Uterus (tissue), 4 donors: Measurements from ENCODE around the gene DHRS4L2. TPM values are rescaled to one million over a fixed set of nuclear protein-coding genes. Genes with fewer than 3 reads are reported as not detected.
"Not testable (repeated sequence)": the region's sequence is repeated elsewhere in the genome, so short reads cannot be mapped to it uniquely, and the experiment has no call there.

Experiments
- DNase-seq, 2 donors: peaks; one replicate each; pipeline ENCODE4 v3.0.0-alpha.2; 2019 to 2020
- H3K27ac ChIP-seq, 2 donors: fragments of 200-600 bp; sonication (generic); 1 replicate in 1 of 2; 2 replicates in 1 of 2; pipeline ENCODE4 v1.5.1; 2016 to 2018
- H3K27me3 ChIP-seq, 2 donors: fragments of 200-600 bp; sonication (generic); one replicate each; pipeline ENCODE4 v1.5.1; 2018 to 2019; ENCODE audit warnings: control low read depth in 1 of 2
- H3K36me3 ChIP-seq, 2 donors: fragments of 200-600 bp; sonication (generic); one replicate each; pipeline ENCODE4 v1.5.1; 2019; ENCODE audit warnings: control low read depth in 1 of 2
- H3K4me1 ChIP-seq, 2 donors: fragments of 200-600 bp; sonication (generic); one replicate each; pipeline ENCODE4 v1.5.1; 2018 to 2019; ENCODE audit warnings: control low read depth in 1 of 2
- H3K4me3 ChIP-seq, 2 donors: fragments of 200-600 bp; sonication (generic); 1 replicate in 1 of 2; 2 replicates in 1 of 2; pipeline ENCODE4 v1.5.1; 2018 to 2019; ENCODE audit warnings: mild to moderate bottlenecking in 1 of 2
- H3K9me3 ChIP-seq, 2 donors: fragments of 200-600 bp; sonication (generic); one replicate each; pipeline ENCODE4 v1.5.1; 2019; ENCODE audit warnings: control low read depth in 1 of 2
- POLR2A ChIP-seq, 2 donors: fragments of 450-650 bp; IDR thresholded peaks; one replicate each; pipeline ENCODE4 v1.6.1; 2016; ENCODE audit warnings: antibody characterized with exemption in 2 of 2, mild to moderate bottlenecking in 1 of 2, moderate library complexity in 1 of 2
- intact Hi-C: fragments of 100-400 bp; cut with DNase I; formaldehyde crosslinking; loops from one replicate; pipeline ENCODE4 v1.15.1; 2023; ENCODE audit warnings: low total_unique reads
- total RNA-seq, 4 donors: library from RNA; depleted of rRNA in 3 of 4; stranded (reverse); fragments of >200 nt in 3 of 4; gene quantifications; one replicate each; pipeline versions ENCODE4 v1.1.0 to v1.2.4, GENCODE V29; 2014 to 2023
- TF ChIP-seq, protein P1 (sequence below), 4 experiments: fragments of 200-600 bp in 2 of 4; fragments of 450-650 bp in 2 of 4; sonication (generic) in 2 of 4; IDR thresholded peaks; one replicate each; pipeline ENCODE4 v1.5.1; 2016 to 2019; ENCODE audit warnings: antibody characterized with exemption in 4 of 4, mild to moderate bottlenecking in 2 of 4, moderate library complexity in 1 of 4
- donor health status: DM: yes; HTN: yes; CAD: no.

Gene DHRS4L2
- 10 to 100 TPM in 2 of 4 donors, 1 to 10 TPM in 1, under 1 TPM in 1; 0.88 to 17.2 (median 8.6) TPM for total RNA-seq

DNA sequence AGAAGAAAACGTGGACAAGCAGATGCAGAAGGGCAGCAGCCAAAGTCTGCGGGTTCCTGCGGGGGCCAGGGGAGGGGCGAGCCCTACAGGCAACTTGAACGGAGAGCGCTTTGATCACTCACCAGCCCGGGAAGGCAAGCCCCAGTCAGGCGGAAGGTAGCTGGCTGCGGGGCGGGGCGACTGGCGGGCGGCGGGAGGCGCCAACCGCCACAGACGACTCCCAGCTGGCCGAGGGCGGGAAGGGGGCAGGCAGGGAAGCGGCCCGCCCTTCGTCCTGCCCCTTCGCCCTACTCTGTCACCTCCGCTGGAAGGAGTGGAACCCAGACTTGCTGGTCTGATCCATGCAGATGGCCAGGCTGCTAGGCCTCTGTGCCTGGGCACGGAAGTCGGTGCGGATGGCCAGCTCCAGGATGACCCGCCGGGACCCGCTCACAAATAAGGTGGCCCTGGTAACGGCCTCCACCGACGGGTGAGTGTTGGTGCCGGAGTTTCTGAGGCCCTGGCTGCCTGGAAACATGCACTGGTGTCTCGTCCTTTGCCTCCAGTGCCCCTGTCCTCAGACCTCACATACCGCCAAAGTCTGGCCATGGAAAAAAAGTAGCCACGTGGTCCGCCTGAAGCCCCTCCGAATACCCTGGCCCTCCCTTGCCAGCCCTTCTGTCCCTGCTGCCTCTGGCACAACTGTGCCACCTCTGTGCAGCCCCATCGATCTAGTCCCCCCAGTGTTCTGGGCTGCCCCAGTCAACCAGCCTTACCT, at the start of gene DHRS4L2:
Gene DHRS4L2 (plus strand): TSS at position 323 of the 757 bp plus-strand sequence. CDS start 19 bp downstream, at position 342.
- H3K27me3 ChIP-seq, H3K36me3 ChIP-seq, intact Hi-C loops, H3K9me3 ChIP-seq, H3K4me1 ChIP-seq: not testable (repeated sequence)
- Histone ChIP-seq H3K4me3 (peak within 1 kb of the TSS; percentile 30 to 42), H3K27ac (peak within 1 kb of the TSS; percentile 52 to 75)
- peak; percentile 76 to 87 for DNase-seq
- TF ChIP-seq POLR2A (IDR thresholded peaks at IDR 0.05) = peak in 1 of 2 donors; percentile 26

DNA sequence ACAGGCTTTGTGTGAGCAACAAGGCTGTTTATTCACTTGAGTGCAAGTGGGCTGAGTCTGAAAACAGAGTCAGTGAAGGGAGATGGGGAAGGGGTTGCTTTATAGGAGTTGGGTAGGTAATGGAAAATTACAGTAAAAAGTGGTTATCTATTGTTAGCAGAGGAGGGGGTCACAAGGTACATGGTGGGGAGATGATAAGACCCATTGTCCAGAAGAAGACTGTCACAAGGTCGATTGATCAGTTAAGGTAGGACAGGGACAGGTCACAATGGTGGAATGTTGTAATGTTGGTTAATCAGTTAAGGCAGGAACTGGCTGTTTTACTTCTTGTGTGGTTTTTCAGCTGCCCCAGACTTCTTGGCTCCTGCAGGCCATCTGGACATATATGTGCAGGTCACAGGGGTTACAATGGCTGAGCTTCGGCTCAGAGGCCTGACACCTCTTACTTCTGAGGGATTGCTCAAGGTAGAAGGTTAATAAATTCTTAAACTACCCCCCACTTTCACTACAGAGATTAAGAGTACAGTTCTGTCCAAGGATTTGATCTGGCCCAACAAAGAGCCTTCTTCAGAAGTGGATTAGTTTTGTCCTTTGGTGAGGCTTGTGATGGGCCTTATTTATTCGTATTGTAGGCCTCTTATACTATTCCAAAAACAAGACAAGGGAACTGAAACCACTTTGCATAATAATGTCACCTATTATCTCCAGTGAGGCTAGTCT, 49.0 kb upstream of the DHRS4L2 start:
- no peak for DNase-seq
- no peaks in the 10 kb centered on the region for H3K27me3 ChIP-seq
- no peaks in the 10 kb centered on the region for H3K36me3 ChIP-seq
- H3K4me3 ChIP-seq = no peak overlapping the region
- TF ChIP-seq, protein P1, sequence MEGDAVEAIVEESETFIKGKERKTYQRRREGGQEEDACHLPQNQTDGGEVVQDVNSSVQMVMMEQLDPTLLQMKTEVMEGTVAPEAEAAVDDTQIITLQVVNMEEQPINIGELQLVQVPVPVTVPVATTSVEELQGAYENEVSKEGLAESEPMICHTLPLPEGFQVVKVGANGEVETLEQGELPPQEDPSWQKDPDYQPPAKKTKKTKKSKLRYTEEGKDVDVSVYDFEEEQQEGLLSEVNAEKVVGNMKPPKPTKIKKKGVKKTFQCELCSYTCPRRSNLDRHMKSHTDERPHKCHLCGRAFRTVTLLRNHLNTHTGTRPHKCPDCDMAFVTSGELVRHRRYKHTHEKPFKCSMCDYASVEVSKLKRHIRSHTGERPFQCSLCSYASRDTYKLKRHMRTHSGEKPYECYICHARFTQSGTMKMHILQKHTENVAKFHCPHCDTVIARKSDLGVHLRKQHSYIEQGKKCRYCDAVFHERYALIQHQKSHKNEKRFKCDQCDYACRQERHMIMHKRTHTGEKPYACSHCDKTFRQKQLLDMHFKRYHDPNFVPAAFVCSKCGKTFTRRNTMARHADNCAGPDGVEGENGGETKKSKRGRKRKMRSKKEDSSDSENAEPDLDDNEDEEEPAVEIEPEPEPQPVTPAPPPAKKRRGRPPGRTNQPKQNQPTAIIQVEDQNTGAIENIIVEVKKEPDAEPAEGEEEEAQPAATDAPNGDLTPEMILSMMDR (IDR thresholded peaks at IDR 0.05) = no peak
- TF ChIP-seq POLR2A (IDR thresholded peaks at IDR 0.05) = no peak
- H3K9me3 ChIP-seq = no peaks in the 10 kb centered on the region
- H3K27ac ChIP-seq = no peak overlapping the region
- H3K4me1 ChIP-seq = no peaks in the 10 kb centered on the region
- intact Hi-C loops = no loop called here

DNA sequence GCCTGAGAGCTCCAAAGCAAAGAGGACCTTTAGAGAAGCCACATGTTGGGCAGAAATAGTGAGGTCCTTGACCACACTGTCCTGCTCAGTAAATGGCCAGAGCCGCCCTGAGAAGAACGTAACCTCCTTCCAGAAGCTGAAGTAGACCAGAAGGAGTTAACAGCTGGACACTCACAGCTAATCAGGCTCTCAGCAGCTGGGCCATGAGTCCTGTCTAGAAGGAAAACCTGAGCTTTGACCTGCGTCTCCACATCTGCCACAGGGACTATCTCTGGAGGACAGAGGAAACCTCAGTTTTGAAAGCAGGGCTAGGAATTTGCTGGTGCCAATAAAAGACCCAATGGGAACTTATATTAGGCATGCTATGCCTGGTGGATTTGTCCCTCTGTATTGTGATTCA, 47.5 kb upstream of the DHRS4L2 start:
- no peak for DNase-seq
- Histone ChIP-seq H3K36me3 (no peaks in the 10 kb centered on the region), H3K9me3 (no peaks in the 10 kb centered on the region), H3K27me3 (no peaks in the 10 kb centered on the region), H3K4me3 (no peak overlapping the region), H3K4me1 (no peaks in the 10 kb centered on the region), H3K27ac (no peak overlapping the region)
- intact Hi-C loops = no loop called here
- TF ChIP-seq POLR2A (IDR thresholded peaks at IDR 0.05) = no peak

DNA sequence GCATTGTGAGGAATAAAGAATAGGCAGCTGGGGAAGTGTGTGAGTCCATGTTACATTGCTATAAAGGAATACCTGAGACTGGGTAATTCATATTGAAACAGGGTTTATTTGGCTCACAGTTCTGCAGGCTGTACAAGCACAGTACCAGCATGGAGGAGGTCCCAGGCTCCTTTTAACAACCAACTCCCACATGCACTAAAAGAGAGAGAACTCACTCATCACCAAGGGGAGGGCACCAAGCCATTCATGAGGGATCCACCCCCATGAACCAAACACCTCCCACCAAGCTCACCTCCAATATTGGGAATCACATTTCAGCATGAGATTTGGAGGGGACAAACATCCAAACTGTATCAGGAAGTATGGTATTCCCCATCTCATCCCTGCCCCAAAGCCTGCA, 47.1 kb upstream of the DHRS4L2 start:
- no peaks in the 10 kb centered on the region for H3K4me1 ChIP-seq
- no peak for DNase-seq
- H3K27me3 ChIP-seq = no peaks in the 10 kb centered on the region
- no peak overlapping the region for H3K27ac ChIP-seq
- H3K4me3 ChIP-seq = no peak overlapping the region
- TF ChIP-seq, protein P1 (IDR thresholded peaks at IDR 0.05) = no peak
- TF ChIP-seq POLR2A (IDR thresholded peaks at IDR 0.05) = no peak
- intact Hi-C loops = no loop called here
- no peaks in the 10 kb centered on the region for H3K9me3 ChIP-seq
- H3K36me3 ChIP-seq = no peaks in the 10 kb centered on the region

DNA sequence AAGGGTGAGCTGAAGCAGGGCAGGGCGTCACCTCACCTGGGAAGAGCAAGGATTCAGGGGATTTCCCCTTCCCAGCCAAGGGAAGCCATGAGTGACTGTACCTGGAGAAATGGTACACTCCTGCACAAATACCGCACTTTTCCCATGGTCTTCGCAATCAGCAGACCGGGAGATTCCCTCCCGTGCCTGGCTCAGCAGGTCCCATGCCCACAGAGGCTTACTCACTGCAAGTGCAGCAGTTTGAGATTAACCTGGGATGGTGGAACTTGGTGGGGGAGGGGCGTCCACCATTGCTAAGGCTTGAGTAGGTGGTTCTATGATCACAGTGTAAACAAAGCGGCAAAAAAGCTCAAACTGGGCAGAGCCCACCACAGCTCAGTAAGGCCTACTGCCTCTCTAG, 46.1 kb upstream of the DHRS4L2 start:
- intact Hi-C loops = no loop called here
- no peaks in the 10 kb centered on the region for H3K9me3 ChIP-seq
- H3K36me3 ChIP-seq = no peaks in the 10 kb centered on the region
- H3K27ac ChIP-seq = no peak overlapping the region
- no peak for DNase-seq
- no peaks in the 10 kb centered on the region for H3K27me3 ChIP-seq
- no peaks in the 10 kb centered on the region for H3K4me1 ChIP-seq
- no peak overlapping the region for H3K4me3 ChIP-seq
- TF ChIP-seq, protein P1 (IDR thresholded peaks at IDR 0.05) = no peak
- TF ChIP-seq POLR2A (IDR thresholded peaks at IDR 0.05) = no peak

DNA sequence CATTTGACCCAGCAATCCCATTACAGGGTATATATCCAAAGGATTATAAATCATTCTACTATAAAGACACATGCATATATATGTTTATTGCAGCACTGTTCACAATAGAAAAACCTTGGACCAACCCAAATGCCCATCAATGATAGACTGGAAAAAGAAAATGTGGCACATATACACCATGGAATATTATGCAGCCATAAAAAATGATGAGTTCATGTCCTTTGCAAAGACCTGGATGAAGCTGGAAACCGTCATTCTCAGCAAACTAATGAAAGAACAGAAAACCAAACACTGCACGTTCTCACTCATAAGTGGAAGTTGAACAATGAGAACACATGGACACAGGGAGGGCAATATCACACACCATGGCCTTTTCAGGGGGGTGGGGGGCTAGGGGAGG, 39.7 kb upstream of the DHRS4L2 start:
- H3K9me3 ChIP-seq, H3K27ac ChIP-seq, H3K36me3 ChIP-seq, DNase-seq, H3K4me3 ChIP-seq, H3K4me1 ChIP-seq, intact Hi-C loops, H3K27me3 ChIP-seq: not testable (repeated sequence)
